SJCRH30 (cell line): Measurements from ENCODE around the gene JKAMP. TPM values are rescaled to one million over a fixed set of nuclear protein-coding genes. Genes with fewer than 3 reads are reported as not detected.
"Not testable (repeated sequence)": the region's sequence is repeated elsewhere in the genome, so short reads cannot be mapped to it uniquely, and the experiment has no call there.

ENCODE experiments used
- DNase-seq, 2 experiments: peaks; one replicate each; pipeline ENCODE4 v3.0.0-alpha.2; 2015 to 2020
- H3K27ac ChIP-seq: fragments of 250-450 bp; sonication (Bioruptor Pico); 2 replicates; pipeline ENCODE4 v1.5.1; 2020; ENCODE audit warnings: mild to moderate bottlenecking, moderate library complexity
- H3K27me3 ChIP-seq: fragments of 250-450 bp; sonication (Bioruptor Pico); 2 replicates; pipeline ENCODE4 v1.5.1; 2020; ENCODE audit warnings: mild to moderate bottlenecking, moderate library complexity
- H3K36me3 ChIP-seq: fragments of 250-450 bp; sonication (Bioruptor Pico); 2 replicates; pipeline ENCODE4 v1.5.1; 2020; ENCODE audit warnings: mild to moderate bottlenecking, moderate library complexity
- H3K4me1 ChIP-seq: fragments of 250-450 bp; sonication (Bioruptor Pico); 2 replicates; pipeline ENCODE4 v1.5.1; 2020; ENCODE audit warnings: mild to moderate bottlenecking, moderate library complexity
- H3K4me3 ChIP-seq: fragments of 250-450 bp; sonication (Bioruptor Pico); 2 replicates; pipeline ENCODE4 v1.5.1; 2020; ENCODE audit warnings: mild to moderate bottlenecking, moderate library complexity
- H3K9me3 ChIP-seq: fragments of 250-450 bp; sonication (Bioruptor Pico); replicated peaks from 2 replicates; pipeline ENCODE4 v1.5.1; 2020; ENCODE audit warnings: mild to moderate bottlenecking, moderate library complexity
- total RNA-seq: library from RNA; depleted of rRNA; stranded (reverse); fragments of >200 nt; shearing (Covaris generic); gene quantifications from 2 replicates; pipeline ENCODE4 v1.2.3, GENCODE V29; 2014; rRNA removed

The JKAMP gene
- 55.7 and 65.0 TPM in 2 replicates for total RNA-seq

GRCh38 chr14:59483819-59484638 is at the start of gene JKAMP, which contains the start of gene L3HYPDH:
Gene JKAMP (plus strand): TSS chr14:59484517. CDS start chr14:59484590, 73 bp downstream.
Gene L3HYPDH (minus strand): TSS chr14:59484408. CDS start chr14:59484316, 92 bp downstream.
- peak within 1 kb of the TSS; percentile 93 for H3K27ac ChIP-seq
- H3K4me3 ChIP-seq, result peak within 1 kb of the TSS; percentile 94
- no peaks in the 10 kb centered on the region for H3K27me3 ChIP-seq
- H3K36me3 ChIP-seq, result peaks cover 13% of the 10 kb centered on the region
- H3K9me3 ChIP-seq, result no peaks in the 10 kb centered on the region
- H3K4me1 ChIP-seq, result peaks cover 5% of the 10 kb centered on the region; the same call in 1 of the 2 replicates
- DNase-seq, result peak; percentile 97 to 98

DNA sequence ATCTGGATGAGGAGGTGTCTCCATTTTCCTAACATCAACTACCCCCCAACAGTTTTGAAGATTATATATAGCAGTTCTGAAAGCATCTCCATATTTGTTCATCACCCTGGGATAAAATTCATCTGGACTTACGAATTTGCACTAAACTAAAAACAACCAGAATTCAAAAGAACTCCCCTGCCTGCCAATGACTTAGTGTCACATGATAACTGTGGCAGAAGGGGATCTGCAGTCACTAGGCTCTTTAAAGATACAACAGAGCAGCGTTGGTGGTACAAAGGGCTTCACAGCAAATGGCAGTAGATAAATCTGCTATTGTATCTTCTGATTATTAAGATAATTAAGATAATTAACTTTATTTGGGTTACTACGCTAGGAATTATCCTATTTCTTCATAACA is 49.2 kb upstream of the JKAMP start:
- no peaks in the 10 kb centered on the region; the same call in 1 of the 2 replicates for H3K36me3 ChIP-seq
- peaks cover 11% of the 10 kb centered on the region; the same call in 1 of the 2 replicates for H3K4me1 ChIP-seq
- H3K27me3 ChIP-seq, result no peaks in the 10 kb centered on the region
- H3K9me3 ChIP-seq, result no peaks in the 10 kb centered on the region
- no peak overlapping the region for H3K27ac ChIP-seq
- no peak overlapping the region for H3K4me3 ChIP-seq
- no peak for DNase-seq

DNA sequence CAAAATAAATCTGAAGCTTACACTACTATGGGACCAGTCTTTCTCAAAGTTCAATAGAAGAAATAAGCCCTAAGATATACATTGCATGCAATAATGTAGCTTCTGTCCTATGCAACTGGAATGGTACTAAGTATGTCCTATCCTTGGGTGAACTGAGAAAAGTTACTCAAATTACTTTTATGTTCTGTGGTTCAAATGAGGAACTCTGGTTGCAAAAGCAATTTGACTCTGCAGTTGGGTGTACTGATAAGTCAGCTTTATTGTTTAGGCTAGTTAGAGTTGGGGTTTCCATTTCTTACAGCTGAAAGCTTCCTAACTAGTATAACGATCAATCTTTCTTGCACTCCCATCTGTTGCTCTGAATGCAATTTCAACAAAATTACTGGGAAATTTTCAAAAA is 48.3 kb upstream of the JKAMP start:
- H3K4me1 ChIP-seq, result peaks cover 11% of the 10 kb centered on the region; the same call in 1 of the 2 replicates
- no peak for DNase-seq
- no peak overlapping the region for H3K4me3 ChIP-seq
- no peaks in the 10 kb centered on the region for H3K9me3 ChIP-seq
- no peak overlapping the region for H3K27ac ChIP-seq
- H3K27me3 ChIP-seq, result no peaks in the 10 kb centered on the region
- H3K36me3 ChIP-seq, result no peaks in the 10 kb centered on the region; the same call in 1 of the 2 replicates

- no peak for DNase-seq
- H3K4me1 ChIP-seq, result peaks cover 11% of the 10 kb centered on the region; the same call in 1 of the 2 replicates
These were observed 46.1 kb upstream of the JKAMP start for GRCh38 chr14:59438195-59438647.

GRCh38 chr14:59439256-59439965 is 44.9 kb upstream of the JKAMP start:
- Histone ChIP-seq H3K27ac (no peak overlapping the region), H3K9me3 (no peaks in the 10 kb centered on the region), H3K4me1 (peaks cover 11% of the 10 kb centered on the region; the same call in 1 of the 2 replicates), H3K27me3 (no peaks in the 10 kb centered on the region), H3K4me3 (no peak overlapping the region), H3K36me3 (no peaks in the 10 kb centered on the region; the same call in 1 of the 2 replicates)
- no peak for DNase-seq

More at GRCh38 chr14:59438195-59438647, 46.1 kb upstream of the JKAMP start:
- Histone ChIP-seq H3K27me3 (no peaks in the 10 kb centered on the region), H3K36me3 (no peaks in the 10 kb centered on the region; the same call in 1 of the 2 replicates), H3K9me3 (no peaks in the 10 kb centered on the region), H3K27ac (no peak overlapping the region), H3K4me3 (no peak overlapping the region)

GRCh38 chr14:59448673-59449072 is 35.6 kb upstream of the JKAMP start:
- not testable (repeated sequence) for H3K36me3 ChIP-seq, H3K4me3 ChIP-seq, H3K27me3 ChIP-seq, DNase-seq, H3K9me3 ChIP-seq, H3K27ac ChIP-seq
- peaks cover 11% of the 10 kb centered on the region for H3K4me1 ChIP-seq

- Histone ChIP-seq H3K4me1 (peaks cover 11% of the 10 kb centered on the region), H3K4me3 (no peak overlapping the region), H3K36me3 (peaks cover 8% of the 10 kb centered on the region), H3K27ac (peak overlapping the region; percentile 70), H3K9me3 (no peaks in the 10 kb centered on the region), H3K27me3 (no peaks in the 10 kb centered on the region)
- peak; percentile 76 to 89 for DNase-seq
These were observed 33.6 kb upstream of the JKAMP start for GRCh38 chr14:59450716-59451115.

- H3K27me3 ChIP-seq, result no peaks in the 10 kb centered on the region
- H3K9me3 ChIP-seq, result no peaks in the 10 kb centered on the region
- H3K36me3 ChIP-seq, result peaks cover 15% of the 10 kb centered on the region
- H3K4me1 ChIP-seq, result peaks cover 11% of the 10 kb centered on the region
- DNase-seq, result no peak
- no peak overlapping the region for H3K4me3 ChIP-seq
- no peak overlapping the region for H3K27ac ChIP-seq
These were observed 32.5 kb upstream of the JKAMP start for GRCh38 chr14:59451849-59452248.

GRCh38 chr14:59454139-59454538 is 30.2 kb upstream of the JKAMP start:
- peaks cover 30% of the 10 kb centered on the region for H3K36me3 ChIP-seq
- peak overlapping the region; percentile 23; the same call in 1 of the 2 replicates for H3K27ac ChIP-seq
- H3K4me3 ChIP-seq, result no peak overlapping the region
- peaks cover 11% of the 10 kb centered on the region for H3K4me1 ChIP-seq
- H3K9me3 ChIP-seq, result no peaks in the 10 kb centered on the region
- DNase-seq, result peak in 1 of 2 experiments; percentile 14
- no peaks in the 10 kb centered on the region for H3K27me3 ChIP-seq

- Histone ChIP-seq H3K9me3 (no peaks in the 10 kb centered on the region), H3K27me3 (no peaks in the 10 kb centered on the region), H3K4me1 (peaks cover 10% of the 10 kb centered on the region), H3K4me3 (no peak overlapping the region), H3K27ac (no peak overlapping the region), H3K36me3 (peaks cover 33% of the 10 kb centered on the region)
- DNase-seq, result no peak
These were observed 28.9 kb upstream of the JKAMP start for GRCh38 chr14:59455411-59455810.

- no peaks in the 10 kb centered on the region for H3K27me3 ChIP-seq
- H3K4me3 ChIP-seq, result no peak overlapping the region
- no peak for DNase-seq
- H3K36me3 ChIP-seq, result peaks cover 50% of the 10 kb centered on the region
- H3K27ac ChIP-seq, result no peak overlapping the region
- no peaks in the 10 kb centered on the region for H3K9me3 ChIP-seq
- peaks cover 6% of the 10 kb centered on the region; the same call in 1 of the 2 replicates for H3K4me1 ChIP-seq
These were observed 25.8 kb upstream of the JKAMP start for GRCh38 chr14:59458486-59458885.

- Histone ChIP-seq H3K4me3 (no peak overlapping the region), H3K9me3 (no peaks in the 10 kb centered on the region), H3K27ac (no peak overlapping the region), H3K27me3 (no peaks in the 10 kb centered on the region), H3K36me3 (peaks cover 48% of the 10 kb centered on the region), H3K4me1 (peaks cover 6% of the 10 kb centered on the region; the same call in 1 of the 2 replicates)
- DNase-seq, result no peak
These were observed 23.9 kb upstream of the JKAMP start for GRCh38 chr14:59460378-59460777.

DNA sequence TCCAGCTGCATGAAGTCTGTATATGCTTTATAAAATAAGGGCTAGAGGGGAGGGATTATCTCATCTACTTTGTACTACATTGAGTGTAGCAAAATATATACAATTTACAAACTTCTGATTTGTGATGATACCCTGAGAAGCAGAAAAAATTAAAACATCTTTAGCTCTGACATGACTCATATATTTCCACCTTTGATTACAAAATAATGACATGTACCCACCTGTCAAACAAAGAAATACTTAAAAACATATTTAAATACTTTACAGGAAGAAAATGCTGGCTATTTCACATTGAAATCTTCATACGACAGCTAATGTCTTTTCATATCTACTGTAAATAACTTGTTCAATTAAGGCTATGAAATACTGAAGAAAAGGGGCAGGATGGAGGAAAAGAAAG is 22.4 kb upstream of the JKAMP start:
- no peaks in the 10 kb centered on the region for H3K9me3 ChIP-seq
- no peak overlapping the region for H3K27ac ChIP-seq
- no peak overlapping the region for H3K4me3 ChIP-seq
- DNase-seq, result no peak
- H3K36me3 ChIP-seq, result peaks cover 48% of the 10 kb centered on the region
- H3K4me1 ChIP-seq, result peaks cover 6% of the 10 kb centered on the region; the same call in 1 of the 2 replicates
- H3K27me3 ChIP-seq, result no peaks in the 10 kb centered on the region

GRCh38 chr14:59463787-59464485 is 20.4 kb upstream of the JKAMP start:
- H3K4me3 ChIP-seq, result no peak overlapping the region
- H3K27me3 ChIP-seq, result no peaks in the 10 kb centered on the region
- peaks cover 33% of the 10 kb centered on the region for H3K36me3 ChIP-seq
- H3K27ac ChIP-seq, result no peak overlapping the region
- H3K9me3 ChIP-seq, result no peaks in the 10 kb centered on the region
- DNase-seq, result no peak
- peaks cover 6% of the 10 kb centered on the region; the same call in 1 of the 2 replicates for H3K4me1 ChIP-seq
